H9 (cell line): ENCODE results near the gene VCAN. TPM values are rescaled to one million over a fixed set of nuclear protein-coding genes. Genes with fewer than 3 reads are reported as not detected.

Experiments
- DNase-seq: peaks from one replicate; pipeline ENCODE4 v3.0.0-alpha.2; 2017
- H2AFZ ChIP-seq: one replicate; pipeline ENCODE4 v1.6.1; 2013; ENCODE audit warnings: mild to moderate bottlenecking, low read length, control low read depth, moderate library complexity
- H2AK5ac ChIP-seq: 2 replicates; pipeline ENCODE4 v1.6.1; 2013; ENCODE audit warnings: low read length, control low read depth, mixed read lengths; ENCODE audit not compliant: insufficient read length
- H2BK120ac ChIP-seq: one replicate; pipeline ENCODE4 v1.6.1; 2013; ENCODE audit warnings: low read depth, mild to moderate bottlenecking, low read length, control low read depth, inconsistent platforms; ENCODE audit not compliant: poor library complexity, severe bottlenecking
- H2BK12ac ChIP-seq: 2 replicates; pipeline ENCODE4 v1.6.1; 2013; ENCODE audit warnings: low read length, control low read depth, mixed read lengths, low read depth; ENCODE audit not compliant: insufficient read length
- H2BK15ac ChIP-seq: 2 replicates; pipeline ENCODE4 v1.6.1; 2013; ENCODE audit warnings: low read depth, low read length, control low read depth
- H2BK20ac ChIP-seq: one replicate; pipeline ENCODE4 v1.6.1; 2013; ENCODE audit warnings: low read depth, mild to moderate bottlenecking, low read length, control low read depth, inconsistent platforms; ENCODE audit not compliant: poor library complexity, severe bottlenecking
- H2BK5ac ChIP-seq: 2 replicates; pipeline ENCODE4 v1.6.1; 2013; ENCODE audit warnings: low read length, control low read depth, mixed read lengths; ENCODE audit not compliant: insufficient read length
- H3K14ac ChIP-seq: 2 replicates; pipeline ENCODE4 v1.6.1; 2013; ENCODE audit warnings: low read length, control low read depth; ENCODE audit not compliant: insufficient read depth
- H3K18ac ChIP-seq: 2 replicates; pipeline ENCODE4 v1.6.1; 2013; ENCODE audit warnings: low read depth, mild to moderate bottlenecking, mixed read lengths, low read length, control low read depth; ENCODE audit not compliant: insufficient read length
- H3K23ac ChIP-seq: 2 replicates; pipeline ENCODE4 v1.6.1; 2013; ENCODE audit warnings: low read length, control low read depth, mixed read lengths, low read depth; ENCODE audit not compliant: insufficient read length
- H3K23me2 ChIP-seq: 2 replicates; pipeline ENCODE4 v1.6.1; 2013; ENCODE audit warnings: low read depth, mild to moderate bottlenecking, mixed read lengths, low read length, control low read depth; ENCODE audit not compliant: insufficient read length, poor library complexity, severe bottlenecking
- H3K27ac ChIP-seq: 2 replicates; pipeline ENCODE4 v1.5.1; 2013; ENCODE audit warnings: low read length, control low read depth, mixed read lengths, low read depth; ENCODE audit not compliant: insufficient read length
- H3K27me3 ChIP-seq: 2 replicates; pipeline ENCODE4 v1.6.1; 2013; ENCODE audit warnings: low read length, control low read depth, inconsistent platforms; ENCODE audit not compliant: insufficient read depth
- H3K4ac ChIP-seq: 2 replicates; pipeline ENCODE4 v1.6.1; 2013; ENCODE audit warnings: low read depth, mild to moderate bottlenecking, control low read depth, inconsistent platforms, low read length, moderate library complexity
- H3K4me1 ChIP-seq: 2 replicates; pipeline ENCODE4 v1.6.1; 2013; ENCODE audit warnings: low read length, control low read depth, inconsistent platforms; ENCODE audit not compliant: insufficient read depth
- H3K4me2 ChIP-seq: 2 replicates; pipeline ENCODE4 v1.6.1; 2013; ENCODE audit warnings: low read length, control low read depth, mixed read lengths; ENCODE audit not compliant: insufficient read length, insufficient read depth
- H3K56ac ChIP-seq: 2 replicates; pipeline ENCODE4 v1.6.1; 2013; ENCODE audit warnings: low read depth, mild to moderate bottlenecking, mixed read lengths, low read length, control low read depth; ENCODE audit not compliant: insufficient read length
- H3K79me1 ChIP-seq: 2 replicates; pipeline ENCODE4 v1.6.1; 2013; ENCODE audit warnings: low read depth, mild to moderate bottlenecking, moderate library complexity, low read length, control low read depth, inconsistent platforms; ENCODE audit not compliant: insufficient read depth, poor library complexity, severe bottlenecking
- H3K79me2 ChIP-seq: 2 replicates; pipeline ENCODE4 v1.6.1; 2013; ENCODE audit warnings: low read length, control low read depth, inconsistent platforms; ENCODE audit not compliant: insufficient read depth
- H3K9ac ChIP-seq: 2 replicates; pipeline ENCODE4 v1.6.1; 2013; ENCODE audit warnings: low read length, control low read depth, mixed read lengths; ENCODE audit not compliant: insufficient read length; ENCODE audit errors: extremely low read depth
- H3K9me3 ChIP-seq: one replicate; pipeline ENCODE4 v1.6.1; 2013; ENCODE audit warnings: low read depth, low read length, inconsistent platforms; ENCODE audit not compliant: control insufficient read depth
- H3T11ph ChIP-seq: one replicate; pipeline ENCODE4 v1.6.1; 2013; ENCODE audit warnings: mild to moderate bottlenecking, low read length, control low read depth, inconsistent platforms
- H4K20me1 ChIP-seq: one replicate; pipeline ENCODE4 v1.6.1; 2013; ENCODE audit not compliant: control insufficient read depth, insufficient read length, insufficient read depth
- H4K5ac ChIP-seq: 2 replicates; pipeline ENCODE4 v1.6.1; 2013; ENCODE audit warnings: low read depth, mild to moderate bottlenecking, mixed read lengths, low read length, control low read depth; ENCODE audit not compliant: insufficient read length
- H4K8ac ChIP-seq: replicated peaks from 2 replicates; pipeline ENCODE4 v1.6.1; 2013; ENCODE audit warnings: low read length, control low read depth, mixed read lengths, low read depth; ENCODE audit not compliant: insufficient read length
- H4K91ac ChIP-seq: 2 replicates; pipeline ENCODE4 v1.6.1; 2013; ENCODE audit warnings: low read depth, mild to moderate bottlenecking, moderate library complexity, mixed read lengths, low read length, control low read depth; ENCODE audit not compliant: insufficient read length
- H3K27ac Mint-ChIP-seq, 3 experiments: 2 replicates in 2 of 3; 3 replicates in 1 of 3; pipeline ENCODE4 v1.8.0; 2020 to 2021; ENCODE audit warnings: mixed read lengths in 3 of 3, mild to moderate bottlenecking in 1 of 3, moderate library complexity in 1 of 3
- H3K27me3 Mint-ChIP-seq: 2 replicates; pipeline ENCODE4 v1.8.0; 2021; ENCODE audit warnings: low read depth, mild to moderate bottlenecking, moderate library complexity, mixed read lengths
- H3K36me3 Mint-ChIP-seq, 3 experiments: 2 replicates in 2 of 3; 3 replicates in 1 of 3; pipeline ENCODE4 v1.8.0; 2020 to 2021; ENCODE audit warnings: low read depth in 3 of 3, mixed read lengths in 3 of 3; ENCODE audit not compliant: insufficient read depth in 1 of 3
- H3K4me1 Mint-ChIP-seq, 2 experiments: 2 replicates each; pipeline ENCODE4 v1.8.0; 2020; ENCODE audit warnings: mixed read lengths in 2 of 2
- H3K4me3 Mint-ChIP-seq, 2 experiments: 2 replicates in 1 of 2; 3 replicates in 1 of 2; pipeline ENCODE4 v1.8.0; 2020 to 2021; ENCODE audit warnings: mild to moderate bottlenecking in 2 of 2, mixed read lengths in 2 of 2, moderate library complexity in 1 of 2
- H3K9me3 Mint-ChIP-seq, 2 experiments: 2 replicates in 1 of 2; 3 replicates in 1 of 2; pipeline ENCODE4 v1.8.0; 2020; ENCODE audit warnings: mild to moderate bottlenecking in 2 of 2, mixed read lengths in 2 of 2, moderate library complexity in 1 of 2
- WGBS: extraction: QIAGEN DNeasy Blood & Tissue Kit; methylation state at CpG from one replicate; pipeline ENCODE4 v1.1.7; 2013; ENCODE audit warnings: missing lambda C conversion rate, low lambda C conversion rate, mixed read lengths; ENCODE audit not compliant: insufficient read length; ENCODE audit errors: extremely low coverage; 5-methylcytosine and 5-hydroxymethylcytosine counted together
- total RNA-seq: library from RNA; stranded (reverse); gene quantifications from 2 replicates; pipeline ENCODE4 v1.2.1, GENCODE V29; 2021
- TF ChIP-seq, protein P1 (sequence below): fragments of 200-600 bp; sonication (generic); conservative IDR thresholded peaks from 3 replicates; pipeline ENCODE4 v1.8.0; 2021; ENCODE audit warnings: antibody characterized with exemption, mild to moderate bottlenecking

Gene VCAN
- total RNA-seq, 1 experiment from 2014 or later, result 278 TPM

- Mint-ChIP-seq H3K9me3 (0 out of 5 replicates have a peak, but pooled peaks cover 0 to 2% of the 10 kb centered on the region in 2 experiments), H3K4me3 (no peak overlapping the region), H3K27ac (no peak overlapping the region; a peak in 1 of 7 replicates), H3K36me3 (no peaks in the 10 kb centered on the region; a peak in 1 of 7 replicates), H3K27me3 (no peaks in the 10 kb centered on the region), H3K4me1 (peaks cover 9 to 16% of the 10 kb centered on the region in 2 experiments)
- no peak overlapping the region for H3K9ac ChIP-seq
- no peak overlapping the region for H3K27ac ChIP-seq
- H3K4me2 ChIP-seq, result no peak overlapping the region
- peak; percentile 73 for DNase-seq
- no peak overlapping the region for H2BK12ac ChIP-seq
- H2AFZ ChIP-seq, result no peak overlapping the region
- H4K91ac ChIP-seq, result no peak overlapping the region
- no peaks in the 10 kb centered on the region for H3K27me3 ChIP-seq
- H3K23me2 ChIP-seq, result no peaks in the 10 kb centered on the region
- TF ChIP-seq, protein P1, sequence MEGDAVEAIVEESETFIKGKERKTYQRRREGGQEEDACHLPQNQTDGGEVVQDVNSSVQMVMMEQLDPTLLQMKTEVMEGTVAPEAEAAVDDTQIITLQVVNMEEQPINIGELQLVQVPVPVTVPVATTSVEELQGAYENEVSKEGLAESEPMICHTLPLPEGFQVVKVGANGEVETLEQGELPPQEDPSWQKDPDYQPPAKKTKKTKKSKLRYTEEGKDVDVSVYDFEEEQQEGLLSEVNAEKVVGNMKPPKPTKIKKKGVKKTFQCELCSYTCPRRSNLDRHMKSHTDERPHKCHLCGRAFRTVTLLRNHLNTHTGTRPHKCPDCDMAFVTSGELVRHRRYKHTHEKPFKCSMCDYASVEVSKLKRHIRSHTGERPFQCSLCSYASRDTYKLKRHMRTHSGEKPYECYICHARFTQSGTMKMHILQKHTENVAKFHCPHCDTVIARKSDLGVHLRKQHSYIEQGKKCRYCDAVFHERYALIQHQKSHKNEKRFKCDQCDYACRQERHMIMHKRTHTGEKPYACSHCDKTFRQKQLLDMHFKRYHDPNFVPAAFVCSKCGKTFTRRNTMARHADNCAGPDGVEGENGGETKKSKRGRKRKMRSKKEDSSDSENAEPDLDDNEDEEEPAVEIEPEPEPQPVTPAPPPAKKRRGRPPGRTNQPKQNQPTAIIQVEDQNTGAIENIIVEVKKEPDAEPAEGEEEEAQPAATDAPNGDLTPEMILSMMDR, result peak; percentile 77
- H4K5ac ChIP-seq, result no peak overlapping the region
- no peak overlapping the region for H4K8ac ChIP-seq
- H3K79me1 ChIP-seq, result no peaks in the 10 kb centered on the region
- H3K23ac ChIP-seq, result no peak overlapping the region
- no peak overlapping the region for H2BK15ac ChIP-seq
- H2BK120ac ChIP-seq, result no peak overlapping the region
- H3K9me3 ChIP-seq, result no peaks in the 10 kb centered on the region
- no peak overlapping the region for H2BK20ac ChIP-seq
- no peak overlapping the region for H3K18ac ChIP-seq
- no peak overlapping the region for H2AK5ac ChIP-seq
- H3K79me2 ChIP-seq, result no peaks in the 10 kb centered on the region
- no peak overlapping the region for H3K14ac ChIP-seq
- no peaks in the 10 kb centered on the region for H4K20me1 ChIP-seq
- no CpG with 5 or more reads among the region's 3 CpGs for WGBS
- H3K4ac ChIP-seq, result no peak overlapping the region
- H3T11ph ChIP-seq, result no peak overlapping the region
- no peak overlapping the region for H2BK5ac ChIP-seq
- H3K4me1 ChIP-seq, result no peaks in the 10 kb centered on the region; the same call in 1 of the 2 replicates
- no peak overlapping the region for H3K56ac ChIP-seq
Measured at GRCh38 chr5:83608122-83608521, 136.6 kb downstream of the VCAN start.
